Kidney tubule cell (primary cell): ENCODE data around the gene DCTD.
A peak's percentile ranks its signal among the peaks of the same experiment; 100 is the strongest.
"Not testable (repeated sequence)": the region's sequence is repeated elsewhere in the genome, so short reads cannot be mapped to it uniquely, and the experiment has no call there.

Experiments used
- DNase-seq: peaks from one replicate; pipeline ENCODE4 v3.0.0-alpha.2; 2018; ENCODE audit warnings: low spot score

DCTD gene

GRCh38 chr4:182921608-182922007 is 4.4 kb upstream of the DCTD start:
- no peak for DNase-seq

GRCh38 chr4:182920676-182921075 is 3.5 kb upstream of the DCTD start:
- DNase-seq: no peak

GRCh38 chr4:182918791-182919302 is 1.7 kb upstream of the DCTD start:
- peak; percentile 11 for DNase-seq

- DNase-seq: no peak
Measured at GRCh38 chr4:182918044-182918607, 940 bp upstream of the DCTD start.

- peak; percentile 73 for DNase-seq
Measured at GRCh38 chr4:182916483-182917181, 554 bp downstream of the DCTD start.

- no peak for DNase-seq
Measured at GRCh38 chr4:182914357-182914756, 2.8 kb downstream of the DCTD start.

- DNase-seq: no peak
Measured at GRCh38 chr4:182913621-182914020, 3.6 kb downstream of the DCTD start.

- no peak for DNase-seq
Measured at GRCh38 chr4:182913036-182913435, 4.2 kb downstream of the DCTD start.

- DNase-seq: no peak
Measured at GRCh38 chr4:182908124-182908523, 9.1 kb downstream of the DCTD start.

- no peak for DNase-seq
Measured at GRCh38 chr4:182907396-182907795, 9.8 kb downstream of the DCTD start.

GRCh38 chr4:182906786-182907185 is 10.4 kb downstream of the DCTD start:
- no peak for DNase-seq

GRCh38 chr4:182905038-182905437 is 12.1 kb downstream of the DCTD start:
- DNase-seq: no peak

- DNase-seq: no peak
Measured at GRCh38 chr4:182904211-182904761, 12.9 kb downstream of the DCTD start.

GRCh38 chr4:182903013-182903412 is 14.2 kb downstream of the DCTD start:
- DNase-seq: no peak

- no peak for DNase-seq
Measured at GRCh38 chr4:182901337-182901736, 15.8 kb downstream of the DCTD start.

GRCh38 chr4:182900021-182900420 is 17.2 kb downstream of the DCTD start:
- DNase-seq: not testable (repeated sequence)

GRCh38 chr4:182898479-182898799 is 18.7 kb downstream of the DCTD start:
- DNase-seq: no peak

- DNase-seq: no peak
Measured at GRCh38 chr4:182897601-182898478, 19.3 kb downstream of the DCTD start.

- no peak for DNase-seq
Measured at GRCh38 chr4:182896421-182896820, 20.8 kb downstream of the DCTD start.

- peak; percentile 39 for DNase-seq
Measured at GRCh38 chr4:182895791-182896292, 21.3 kb downstream of the DCTD start.

- no peak for DNase-seq
Measured at GRCh38 chr4:182894681-182895275, 22.4 kb downstream of the DCTD start.

GRCh38 chr4:182893474-182894080 is 23.6 kb downstream of the DCTD start:
- DNase-seq: no peak
